GM23338 (cell line): ENCODE results near the gene LRRTM2. TPM values are rescaled to one million over a fixed set of nuclear protein-coding genes. Genes with fewer than 3 reads are reported as not detected.

Experiments used
- ATAC-seq: fragments of 200-7000 bp; cut with Tn5 transposase; 3 replicates; pipeline ENCODE4 v1.9.1; 2020
- DNase-seq: peaks from one replicate; pipeline ENCODE4 v3.0.0-alpha.2; 2015; ENCODE audit warnings: low spot score
- H2AFZ ChIP-seq: fragments of 200-600 bp; sonication (generic); 2 replicates; pipeline ENCODE4 v1.8.0; 2016; ENCODE audit warnings: antibody characterized with exemption, mild to moderate bottlenecking, moderate library complexity
- H3F3A ChIP-seq: fragments of 200-600 bp; sonication (generic); replicated peaks from 2 replicates; pipeline ENCODE4 v1.8.0; 2017; ENCODE audit warnings: antibody characterized with exemption, mixed run types, low read depth
- H3K27ac ChIP-seq: fragments of 200-600 bp; sonication (generic); 2 replicates; pipeline ENCODE4 v1.6.1; 2016; ENCODE audit warnings: low read depth
- H3K27me3 ChIP-seq: fragments of 200-600 bp; sonication (generic); 2 replicates; pipeline ENCODE4 v1.8.0; 2016; ENCODE audit warnings: mild to moderate bottlenecking, mixed run types, moderate library complexity; ENCODE audit not compliant: insufficient read depth
- H3K36me3 ChIP-seq: fragments of 200-600 bp; sonication (generic); 2 replicates; pipeline ENCODE4 v1.8.0; 2016; ENCODE audit warnings: mild to moderate bottlenecking; ENCODE audit not compliant: insufficient read depth
- H3K4me1 ChIP-seq: fragments of 200-600 bp; sonication (generic); 2 replicates; pipeline ENCODE4 v1.8.0; 2016; ENCODE audit warnings: mild to moderate bottlenecking, moderate library complexity; ENCODE audit not compliant: insufficient read depth
- H3K4me2 ChIP-seq: fragments of 200-600 bp; sonication (generic); 2 replicates; pipeline ENCODE4 v1.7.1; 2017; ENCODE audit warnings: mixed run types
- H3K4me3 ChIP-seq: fragments of 200-600 bp; sonication (generic); 2 replicates; pipeline ENCODE4 v1.6.1; 2016; ENCODE audit warnings: mixed run types
- H3K79me2 ChIP-seq: fragments of 200-600 bp; sonication (generic); replicated peaks from 2 replicates; pipeline ENCODE4 v1.8.0; 2017; ENCODE audit warnings: mild to moderate bottlenecking; ENCODE audit not compliant: insufficient read depth
- H3K9me2 ChIP-seq: fragments of 200-600 bp; sonication (generic); 2 replicates; pipeline ENCODE4 v1.8.0; 2017; ENCODE audit not compliant: insufficient read depth
- H4K20me1 ChIP-seq: fragments of 200-600 bp; sonication (generic); replicated peaks from 2 replicates; pipeline ENCODE4 v1.8.0; 2017; ENCODE audit warnings: mild to moderate bottlenecking; ENCODE audit not compliant: insufficient read depth
- H3K27ac Mint-ChIP-seq: 2 replicates; pipeline ENCODE4 v1.8.0; 2020; ENCODE audit warnings: inconsistent platforms, mild to moderate bottlenecking, moderate library complexity, mixed read lengths
- H3K27me3 Mint-ChIP-seq: 3 replicates; pipeline ENCODE4 v1.8.0; 2022; ENCODE audit warnings: low read depth, mild to moderate bottlenecking, moderate library complexity, mixed read lengths, inconsistent platforms; ENCODE audit not compliant: insufficient read depth, poor library complexity
- H3K36me3 Mint-ChIP-seq: 3 replicates; pipeline ENCODE4 v1.8.0; 2021; ENCODE audit warnings: low read depth, mild to moderate bottlenecking, inconsistent platforms, moderate library complexity, mixed read lengths
- H3K4me1 Mint-ChIP-seq: 3 replicates; pipeline ENCODE4 v1.8.0; 2020; ENCODE audit warnings: mild to moderate bottlenecking, inconsistent platforms, mixed read lengths
- H3K4me3 Mint-ChIP-seq: 3 replicates; pipeline ENCODE4 v1.8.0; 2021; ENCODE audit warnings: moderate library complexity, mild to moderate bottlenecking, inconsistent platforms, mixed read lengths
- H3K9me3 Mint-ChIP-seq: 3 replicates; pipeline ENCODE4 v1.8.0; 2020; ENCODE audit warnings: moderate library complexity, mild to moderate bottlenecking, inconsistent platforms, mixed read lengths
- CREB1 ChIP-seq: fragments of 250-450 bp; sonication (Bioruptor Pico); IDR thresholded peaks from 2 replicates; pipeline ENCODE4 v1.5.0; 2020; ENCODE audit warnings: low read depth, mild to moderate bottlenecking, moderate library complexity
- EZH2 ChIP-seq: fragments of 200-600 bp; sonication (generic); IDR thresholded peaks from one replicate; pipeline ENCODE4 v1.8.0; 2017; ENCODE audit warnings: antibody characterized with exemption, mild to moderate bottlenecking, low read depth; ENCODE audit not compliant: unreplicated experiment
- STAT1 ChIP-seq: IDR thresholded peaks from one replicate; pipeline ENCODE4 v1.6.1; 2016; ENCODE audit warnings: antibody characterized with exemption; ENCODE audit not compliant: unreplicated experiment
- ZNF114 ChIP-seq: fragments of 250-450 bp; sonication (Bioruptor Pico); IDR thresholded peaks from 2 replicates; pipeline ENCODE4 v1.5.0; 2020; ENCODE audit warnings: mild to moderate bottlenecking, moderate library complexity
- polyA plus RNA-seq: library from polyadenylated mRNA; unstranded; fragments of >200 nt; fragmentation: Nextera tagmentation; extraction: Ambion mirVana; gene quantifications from 2 replicates; pipeline ENCODE4 v1.2.1, GENCODE V29; 2016
- total RNA-seq: library from RNA; depleted of rRNA; stranded (reverse); fragments of >200 nt; shearing (Covaris generic); gene quantifications from 2 replicates; pipeline ENCODE4 v1.2.3, GENCODE V29; 2014
- TF ChIP-seq, protein P1 (sequence below): fragments of 250-450 bp; sonication (Bioruptor Pico); IDR thresholded peaks from 2 replicates; pipeline ENCODE4 v1.5.0; 2020; ENCODE audit warnings: mild to moderate bottlenecking, moderate library complexity
- TF ChIP-seq, protein P2 (sequence below): IDR thresholded peaks from 2 replicates; pipeline ENCODE4 v1.6.1; 2016; ENCODE audit warnings: antibody characterized with exemption

The LRRTM2 gene
- total and polyA plus RNA-seq, 2 experiments from 2014 or later: 1.5 TPM; not detected in 1

DNA sequence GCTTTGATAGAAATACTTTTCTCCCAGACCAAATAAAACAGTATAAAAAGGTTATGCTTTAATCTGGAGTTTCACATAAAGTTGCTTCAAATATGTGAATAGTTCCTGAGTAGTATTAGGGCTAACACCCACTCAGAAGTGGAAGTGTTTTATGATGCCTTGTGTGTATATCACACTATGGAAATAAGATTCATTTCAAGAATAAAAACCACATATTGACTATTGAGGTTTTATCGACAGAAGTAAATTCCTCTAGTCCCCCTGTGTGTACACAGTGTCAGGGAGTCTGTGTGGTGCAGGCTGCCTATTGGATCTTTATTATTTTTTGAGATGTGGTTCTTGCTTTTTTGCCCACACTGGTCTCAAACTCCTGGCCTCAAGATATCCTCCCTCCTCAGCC, 20.8 kb upstream of the LRRTM2 start:
- DNase-seq (no peak), ATAC-seq (no peak)
- Mint-ChIP-seq H3K9me3 (peaks cover 3% of the 10 kb centered on the region), H3K27me3 (peaks cover 2% of the 10 kb centered on the region), H3K4me1 (no peaks in the 10 kb centered on the region), H3K36me3 (peaks cover 25% of the 10 kb centered on the region), H3K4me3 (no peak overlapping the region), H3K27ac (no peak overlapping the region)
- no peaks in the 10 kb centered on the region for H4K20me1 ChIP-seq
- no peak overlapping the region for H3K4me3 ChIP-seq
- H3K9me2 ChIP-seq: no peaks in the 10 kb centered on the region
- H2AFZ ChIP-seq: no peak overlapping the region
- H3K4me1 ChIP-seq: no peaks in the 10 kb centered on the region
- H3K36me3 ChIP-seq: peaks cover under 1% of the 10 kb centered on the region; the same call in 1 of the 2 replicates
- no peaks in the 10 kb centered on the region for H3F3A ChIP-seq
- no peak for TF ChIP-seq STAT1
- no peak for TF ChIP-seq EZH2
- TF ChIP-seq, protein P1, sequence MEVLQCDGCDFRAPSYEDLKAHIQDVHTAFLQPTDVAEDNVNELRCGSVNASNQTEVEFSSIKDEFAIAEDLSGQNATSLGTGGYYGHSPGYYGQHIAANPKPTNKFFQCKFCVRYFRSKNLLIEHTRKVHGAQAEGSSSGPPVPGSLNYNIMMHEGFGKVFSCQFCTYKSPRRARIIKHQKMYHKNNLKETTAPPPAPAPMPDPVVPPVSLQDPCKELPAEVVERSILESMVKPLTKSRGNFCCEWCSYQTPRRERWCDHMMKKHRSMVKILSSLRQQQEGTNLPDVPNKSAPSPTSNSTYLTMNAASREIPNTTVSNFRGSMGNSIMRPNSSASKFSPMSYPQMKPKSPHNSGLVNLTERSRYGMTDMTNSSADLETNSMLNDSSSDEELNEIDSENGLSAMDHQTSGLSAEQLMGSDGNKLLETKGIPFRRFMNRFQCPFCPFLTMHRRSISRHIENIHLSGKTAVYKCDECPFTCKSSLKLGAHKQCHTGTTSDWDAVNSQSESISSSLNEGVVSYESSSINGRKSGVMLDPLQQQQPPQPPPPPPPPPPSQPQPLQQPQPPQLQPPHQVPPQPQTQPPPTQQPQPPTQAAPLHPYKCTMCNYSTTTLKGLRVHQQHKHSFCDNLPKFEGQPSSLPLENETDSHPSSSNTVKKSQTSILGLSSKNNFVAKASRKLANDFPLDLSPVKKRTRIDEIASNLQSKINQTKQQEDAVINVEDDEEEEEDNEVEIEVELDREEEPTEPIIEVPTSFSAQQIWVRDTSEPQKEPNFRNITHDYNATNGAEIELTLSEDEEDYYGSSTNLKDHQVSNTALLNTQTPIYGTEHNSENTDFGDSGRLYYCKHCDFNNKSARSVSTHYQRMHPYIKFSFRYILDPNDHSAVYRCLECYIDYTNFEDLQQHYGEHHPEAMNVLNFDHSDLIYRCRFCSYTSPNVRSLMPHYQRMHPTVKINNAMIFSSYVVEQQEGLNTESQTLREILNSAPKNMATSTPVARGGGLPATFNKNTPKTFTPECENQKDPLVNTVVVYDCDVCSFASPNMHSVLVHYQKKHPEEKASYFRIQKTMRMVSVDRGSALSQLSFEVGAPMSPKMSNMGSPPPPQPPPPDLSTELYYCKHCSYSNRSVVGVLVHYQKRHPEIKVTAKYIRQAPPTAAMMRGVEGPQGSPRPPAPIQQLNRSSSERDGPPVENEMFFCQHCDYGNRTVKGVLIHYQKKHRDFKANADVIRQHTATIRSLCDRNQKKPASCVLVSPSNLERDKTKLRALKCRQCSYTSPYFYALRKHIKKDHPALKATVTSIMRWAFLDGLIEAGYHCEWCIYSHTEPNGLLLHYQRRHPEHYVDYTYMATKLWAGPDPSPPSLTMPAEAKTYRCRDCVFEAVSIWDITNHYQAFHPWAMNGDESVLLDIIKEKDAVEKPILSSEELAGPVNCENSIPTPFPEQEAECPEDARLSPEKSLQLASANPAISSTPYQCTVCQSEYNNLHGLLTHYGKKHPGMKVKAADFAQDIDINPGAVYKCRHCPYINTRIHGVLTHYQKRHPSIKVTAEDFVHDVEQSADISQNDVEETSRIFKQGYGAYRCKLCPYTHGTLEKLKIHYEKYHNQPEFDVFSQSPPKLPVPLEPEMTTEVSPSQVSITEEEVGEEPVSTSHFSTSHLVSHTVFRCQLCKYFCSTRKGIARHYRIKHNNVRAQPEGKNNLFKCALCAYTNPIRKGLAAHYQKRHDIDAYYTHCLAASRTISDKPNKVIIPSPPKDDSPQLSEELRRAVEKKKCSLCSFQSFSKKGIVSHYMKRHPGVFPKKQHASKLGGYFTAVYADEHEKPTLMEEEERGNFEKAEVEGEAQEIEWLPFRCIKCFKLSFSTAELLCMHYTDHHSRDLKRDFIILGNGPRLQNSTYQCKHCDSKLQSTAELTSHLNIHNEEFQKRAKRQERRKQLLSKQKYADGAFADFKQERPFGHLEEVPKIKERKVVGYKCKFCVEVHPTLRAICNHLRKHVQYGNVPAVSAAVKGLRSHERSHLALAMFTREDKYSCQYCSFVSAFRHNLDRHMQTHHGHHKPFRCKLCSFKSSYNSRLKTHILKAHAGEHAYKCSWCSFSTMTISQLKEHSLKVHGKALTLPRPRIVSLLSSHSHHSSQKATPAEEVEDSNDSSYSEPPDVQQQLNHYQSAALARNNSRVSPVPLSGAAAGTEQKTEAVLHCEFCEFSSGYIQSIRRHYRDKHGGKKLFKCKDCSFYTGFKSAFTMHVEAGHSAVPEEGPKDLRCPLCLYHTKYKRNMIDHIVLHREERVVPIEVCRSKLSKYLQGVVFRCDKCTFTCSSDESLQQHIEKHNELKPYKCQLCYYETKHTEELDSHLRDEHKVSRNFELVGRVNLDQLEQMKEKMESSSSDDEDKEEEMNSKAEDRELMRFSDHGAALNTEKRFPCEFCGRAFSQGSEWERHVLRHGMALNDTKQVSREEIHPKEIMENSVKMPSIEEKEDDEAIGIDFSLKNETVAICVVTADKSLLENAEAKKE: no peak
- TF ChIP-seq, protein P2, sequence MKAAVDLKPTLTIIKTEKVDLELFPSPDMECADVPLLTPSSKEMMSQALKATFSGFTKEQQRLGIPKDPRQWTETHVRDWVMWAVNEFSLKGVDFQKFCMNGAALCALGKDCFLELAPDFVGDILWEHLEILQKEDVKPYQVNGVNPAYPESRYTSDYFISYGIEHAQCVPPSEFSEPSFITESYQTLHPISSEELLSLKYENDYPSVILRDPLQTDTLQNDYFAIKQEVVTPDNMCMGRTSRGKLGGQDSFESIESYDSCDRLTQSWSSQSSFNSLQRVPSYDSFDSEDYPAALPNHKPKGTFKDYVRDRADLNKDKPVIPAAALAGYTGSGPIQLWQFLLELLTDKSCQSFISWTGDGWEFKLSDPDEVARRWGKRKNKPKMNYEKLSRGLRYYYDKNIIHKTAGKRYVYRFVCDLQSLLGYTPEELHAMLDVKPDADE: no peak
- no peak for TF ChIP-seq ZNF114 (CRISPR knock-in tag)
- peaks cover 8% of the 10 kb centered on the region for H3K79me2 ChIP-seq
- peak overlapping the region; percentile 70; the same call in 1 of the 2 replicates for H3K27ac ChIP-seq
- H3K27me3 ChIP-seq: no peaks in the 10 kb centered on the region
- H3K4me2 ChIP-seq: no peak overlapping the region

DNA sequence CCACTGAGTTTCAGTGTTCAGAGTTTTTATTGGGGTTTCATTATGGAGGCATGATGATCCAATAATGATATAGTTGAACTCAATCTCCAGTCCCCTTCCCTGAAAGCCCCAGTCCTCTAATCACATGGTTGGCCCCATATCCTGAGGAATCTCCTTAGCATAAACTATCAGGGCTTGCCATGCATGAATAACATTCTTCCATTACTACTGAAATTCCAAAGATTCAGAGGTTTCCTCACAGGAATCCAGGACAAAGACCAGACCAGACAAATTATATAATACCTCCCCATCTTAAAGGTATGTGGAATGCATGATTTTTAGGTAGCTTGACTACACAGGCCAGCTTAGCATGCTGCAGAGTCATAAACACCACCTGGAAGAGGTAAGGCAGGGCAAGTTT, 15.5 kb upstream of the LRRTM2 start:
- Mint-ChIP-seq H3K4me3 (no peak overlapping the region; the same call in 2 of the 3 replicates), H3K27ac (no peak overlapping the region), H3K4me1 (peaks cover 3% of the 10 kb centered on the region), H3K27me3 (peaks cover 2% of the 10 kb centered on the region), H3K9me3 (peaks cover 19% of the 10 kb centered on the region), H3K36me3 (peaks cover 64% of the 10 kb centered on the region)
- Histone ChIP-seq H3K27ac (0 out of 2 replicates have a peak overlapping the region, but pooled peaks have one; percentile 45), H3K4me3 (no peak overlapping the region), H3F3A (no peaks in the 10 kb centered on the region), H2AFZ (no peak overlapping the region), H3K27me3 (no peaks in the 10 kb centered on the region), H4K20me1 (no peaks in the 10 kb centered on the region), H3K36me3 (peaks cover 14% of the 10 kb centered on the region), H3K79me2 (peaks cover 7% of the 10 kb centered on the region), H3K4me1 (peaks cover 3% of the 10 kb centered on the region), H3K9me2 (no peaks in the 10 kb centered on the region), H3K4me2 (no peak overlapping the region)
- ATAC-seq (no peak), DNase-seq (no peak)
- no peak for TF ChIP-seq EZH2
- TF ChIP-seq CREB1 (CRISPR knock-in tag): no peak
